Calu3 (cell line): ENCODE measurements around the gene VPS51. TPM values are rescaled to one million over a fixed set of nuclear protein-coding genes. Genes with fewer than 3 reads are reported as not detected.

Source experiments
- BruUV-seq: library from RNA; stranded (reverse); fragments of 400-500 nt; replicated peaks from 2 replicates; lab custom pipeline; 2021; lab: Mats Ljungman, UMichigan
- CTCF ChIA-PET: fragments of 300-600 bp; sonication (Branson Sonifier 250); formaldehyde crosslinking; loops from one replicate; lab custom pipeline; 2022; ENCODE audit warnings: antibody characterized with exemption; lab: Charles Lee
- DNase-seq: peaks from one replicate; pipeline ENCODE4 v3.0.0; 2022
- H3K27ac Mint-ChIP-seq: one replicate; pipeline ENCODE4 v1.8.0; 2022; ENCODE audit warnings: mixed read lengths; ENCODE audit not compliant: unreplicated experiment
- H3K27me3 Mint-ChIP-seq: one replicate; pipeline ENCODE4 v1.8.0; 2022; ENCODE audit warnings: mixed read lengths; ENCODE audit not compliant: unreplicated experiment
- H3K36me3 Mint-ChIP-seq: one replicate; pipeline ENCODE4 v1.8.0; 2022; ENCODE audit warnings: mild to moderate bottlenecking, moderate library complexity, mixed read lengths; ENCODE audit not compliant: insufficient read depth, unreplicated experiment
- H3K4me1 Mint-ChIP-seq: one replicate; pipeline ENCODE4 v1.8.0; 2022; ENCODE audit warnings: mild to moderate bottlenecking, low read depth, mixed read lengths; ENCODE audit not compliant: unreplicated experiment
- H3K4me3 Mint-ChIP-seq: one replicate; pipeline ENCODE4 v1.8.0; 2022; ENCODE audit warnings: mild to moderate bottlenecking, low read depth, moderate library complexity, mixed read lengths; ENCODE audit not compliant: unreplicated experiment
- H3K9me3 Mint-ChIP-seq: one replicate; pipeline ENCODE4 v1.8.0; 2022; ENCODE audit warnings: low read depth, mixed read lengths; ENCODE audit not compliant: unreplicated experiment
- CTCF ChIP-seq: fragments of 200-600 bp; IDR thresholded peaks from one replicate; pipeline ENCODE4 v1.8.0; 2022; ENCODE audit warnings: antibody characterized with exemption; ENCODE audit not compliant: unreplicated experiment
- intact Hi-C: fragments of 100-400 bp; cut with micrococcal nuclease; formaldehyde crosslinking; loops from one replicate; pipeline ENCODE4 v1.10.0; 2022; ENCODE audit not compliant: unreplicated experiment
- total RNA-seq: library from RNA; stranded (reverse); gene quantifications from 2 replicates; pipeline ENCODE4 v1.2.3, GENCODE V29; 2022

Gene VPS51
- total RNA-seq, 1 experiment from 2014 or later, result 78.1 TPM

- H3K4me3 Mint-ChIP-seq, result no peak overlapping the region
Observed at GRCh38 chr11:65107078-65107477, 11.1 kb downstream of the VPS51 start.

DNA sequence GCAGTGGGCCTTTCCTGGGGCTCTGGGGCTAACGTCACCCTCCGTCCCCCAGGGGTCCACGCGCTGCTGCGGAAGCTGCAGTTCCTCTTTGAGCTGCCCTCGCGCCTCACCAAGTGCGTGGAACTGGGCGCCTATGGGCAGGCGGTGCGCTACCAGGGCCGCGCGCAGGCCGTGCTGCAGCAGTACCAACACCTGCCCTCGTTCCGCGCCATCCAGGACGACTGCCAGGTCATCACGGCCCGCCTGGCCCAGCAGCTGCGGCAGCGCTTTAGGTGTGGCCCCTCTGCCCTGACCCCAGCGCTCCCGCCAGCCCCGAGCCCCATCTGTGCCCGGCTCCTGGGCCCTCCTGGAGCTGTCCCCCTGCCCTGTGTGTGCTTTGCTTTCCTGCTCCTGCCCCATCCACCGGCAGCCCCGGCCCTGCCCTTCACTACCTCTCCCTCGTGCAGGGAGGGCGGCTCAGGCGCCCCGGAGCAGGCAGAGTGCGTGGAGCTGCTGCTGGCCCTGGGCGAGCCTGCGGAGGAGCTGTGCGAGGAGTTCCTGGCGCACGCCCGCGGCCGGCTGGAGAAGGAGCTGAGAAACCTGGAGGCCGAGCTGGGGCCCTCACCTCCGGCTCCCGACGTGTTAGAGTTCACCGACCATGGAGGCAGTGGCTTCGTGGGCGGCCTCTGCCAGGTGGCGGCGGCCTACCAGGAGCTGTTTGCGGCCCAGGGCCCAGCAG lies 11.9 kb downstream of the VPS51 start:
- CTCF ChIA-PET, result interaction anchor here (0.6 to 1.7 kb wide), 2 partner anchors 10 to 150 kb away, joined by 3 read pairs; no protein-coding TSS in a partner anchor
- H3K4me3 Mint-ChIP-seq, result no peak overlapping the region
- no TSS peak for BruUV-seq

More at GRCh38 chr11:65107078-65107477, 11.1 kb downstream of the VPS51 start:
- CTCF ChIA-PET, result no interaction called here
- TF ChIP-seq CTCF, result no peak
- BruUV-seq, result no TSS peak
- Mint-ChIP-seq H3K9me3 (no peaks in the 10 kb centered on the region), H3K36me3 (peaks cover 32% of the 10 kb centered on the region), H3K27me3 (no peaks in the 10 kb centered on the region), H3K27ac (no peak overlapping the region), H3K4me1 (peaks cover 20% of the 10 kb centered on the region)
- DNase-seq, result no peak
- intact Hi-C loops, result no loop called here

GRCh38 chr11:65108469-65109123 lies 12.6 kb downstream of the VPS51 start:
- no peak for TF ChIP-seq CTCF
- Mint-ChIP-seq H3K9me3 (no peaks in the 10 kb centered on the region), H3K36me3 (peaks cover 45% of the 10 kb centered on the region), H3K27ac (no peak overlapping the region), H3K4me3 (no peak overlapping the region), H3K27me3 (no peaks in the 10 kb centered on the region), H3K4me1 (peaks cover 26% of the 10 kb centered on the region)
- intact Hi-C loops, result no loop called here
- no peak for DNase-seq
- BruUV-seq, result no TSS peak
- CTCF ChIA-PET, result interaction anchor here (0.5 to 1.7 kb wide), 3 partner anchors 10 to 150 kb away, joined by 3 to 6 read pairs (median 3); no protein-coding TSS in a partner anchor

More for the DNA sequence above, 11.9 kb downstream of the VPS51 start:
- Mint-ChIP-seq H3K27me3 (no peaks in the 10 kb centered on the region), H3K4me1 (peaks cover 20% of the 10 kb centered on the region), H3K27ac (no peak overlapping the region), H3K36me3 (peaks cover 41% of the 10 kb centered on the region), H3K9me3 (no peaks in the 10 kb centered on the region)
- no peak for TF ChIP-seq CTCF
- no peak for DNase-seq
- intact Hi-C loops, result no loop called here

DNA sequence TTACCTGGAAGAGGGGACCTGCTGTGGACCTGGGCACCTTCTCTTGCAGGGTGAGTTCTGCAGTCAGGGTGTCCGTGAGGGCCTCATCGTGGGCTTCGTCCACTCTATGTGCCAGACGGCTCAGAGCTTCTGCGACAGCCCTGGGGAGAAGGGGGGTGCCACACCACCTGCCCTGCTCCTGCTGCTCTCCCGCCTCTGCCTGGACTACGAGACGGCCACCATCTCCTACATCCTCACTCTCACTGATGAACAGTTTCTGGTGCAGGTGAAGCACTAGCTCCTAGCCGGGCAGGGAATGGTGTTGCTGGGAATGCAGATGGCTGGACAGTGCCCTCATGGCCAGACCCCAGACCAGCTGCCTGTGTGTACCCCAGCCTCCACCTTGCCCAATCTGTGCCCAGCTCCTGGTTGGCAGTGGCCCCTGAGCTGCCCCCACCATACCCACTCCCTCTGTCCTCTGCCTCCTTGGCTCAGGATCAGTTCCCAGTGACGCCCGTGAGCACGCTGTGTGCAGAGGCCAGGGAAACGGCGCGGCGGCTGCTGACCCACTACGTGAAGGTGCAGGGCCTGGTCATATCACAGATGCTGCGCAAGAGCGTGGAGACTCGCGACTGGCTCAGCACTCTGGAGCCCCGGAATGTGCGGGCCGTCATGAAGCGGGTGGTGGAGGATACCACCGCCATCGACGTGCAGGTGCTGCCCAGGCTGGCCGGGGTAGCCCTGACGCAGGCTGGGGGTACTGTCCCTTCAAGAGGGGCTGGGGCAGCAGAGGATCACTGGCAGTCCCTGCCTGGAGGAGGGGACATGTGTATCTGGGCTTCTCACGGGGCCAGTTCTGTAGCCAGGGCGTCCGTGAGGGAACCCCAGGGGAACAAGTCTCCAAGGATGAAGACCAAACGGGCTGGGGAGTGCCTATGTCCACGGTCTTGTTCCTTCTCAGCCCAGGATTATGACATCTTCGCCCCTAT lies 13.5 kb downstream of the VPS51 start:
- Mint-ChIP-seq H3K36me3 (peaks cover 52% of the 10 kb centered on the region), H3K27ac (no peak overlapping the region), H3K4me3 (no peak overlapping the region), H3K27me3 (no peaks in the 10 kb centered on the region), H3K9me3 (no peaks in the 10 kb centered on the region), H3K4me1 (peaks cover 34% of the 10 kb centered on the region)
- CTCF ChIA-PET, result interaction anchor here (0.5 to 1.7 kb wide), 10 partner anchors 8 to 331 kb away, joined by 3 to 9 read pairs (median 4); partner anchors contain the start of genes CAPN1, FAU, MRPL49 and SF1
- no TSS peak for BruUV-seq
- DNase-seq, result no peak
- intact Hi-C loops, result loop anchor here (2.0 to 10.0 kb wide), 3 partner anchors 73 to 265 kb away; partner anchors contain the start of genes CAPN1 and CDC42BPG
- TF ChIP-seq CTCF, result no peak
